ENCODE results near the gene ADAMTS4.

Gene ADAMTS4

DNA sequence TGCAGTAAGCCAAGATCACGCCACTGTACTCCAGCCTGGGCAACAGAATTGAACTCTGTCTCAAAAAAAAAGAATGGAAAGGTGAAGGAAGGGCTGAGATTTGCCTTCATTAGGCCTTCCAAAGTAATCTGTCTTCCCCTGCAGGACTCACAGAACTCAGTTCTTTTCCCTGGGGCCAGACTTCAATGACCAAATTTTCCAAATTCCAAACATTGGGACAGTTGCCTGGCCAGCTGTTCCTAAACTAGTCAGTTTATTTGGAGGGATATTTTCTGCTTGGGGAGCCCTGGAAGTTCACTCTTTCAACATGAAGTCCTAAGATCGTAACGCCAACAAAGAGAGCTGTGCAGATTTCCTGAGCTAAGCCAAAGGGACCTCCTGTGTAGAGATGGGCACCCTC is 61.0 kb downstream of the ADAMTS4 start:
- no peak for DNase-seq
